Measurements from ENCODE around the gene PSMD2. TPM values are rescaled to one million over a fixed set of nuclear protein-coding genes. Genes with fewer than 3 reads are reported as not detected.
A peak's percentile ranks its signal among the peaks of the same experiment; 100 is the strongest.

PSMD2 gene
- total and polyA plus RNA-seq, 4 donors = 78.7 to 222 (median 166) TPM

GRCh38 chr3:184317201-184317600 lies 18.2 kb downstream of the PSMD2 start:
- DNase-seq = no peak
- no peaks in the 10 kb centered on the region for H3K9me3 ChIP-seq (ENCODE audit: control insufficient read depth in 4 of 4, insufficient read depth in 3 of 4, low read length in 3 of 4)
- no peak overlapping the region for H3K27ac ChIP-seq (ENCODE audit: low read depth in 1 of 2, low read length in 1 of 2)
- H3K4me3 ChIP-seq = no peak overlapping the region
- no peak for ATAC-seq (ENCODE audit: insufficient read depth, low FRiP score)
- H3K36me3 ChIP-seq (ENCODE audit: control insufficient read depth in 4 of 4, insufficient read depth in 4 of 4, low read length in 4 of 4) = peaks cover 15 to 37% (median 20%) of the 10 kb centered on the region in 4 donors
- TF ChIP-seq, protein P1, sequence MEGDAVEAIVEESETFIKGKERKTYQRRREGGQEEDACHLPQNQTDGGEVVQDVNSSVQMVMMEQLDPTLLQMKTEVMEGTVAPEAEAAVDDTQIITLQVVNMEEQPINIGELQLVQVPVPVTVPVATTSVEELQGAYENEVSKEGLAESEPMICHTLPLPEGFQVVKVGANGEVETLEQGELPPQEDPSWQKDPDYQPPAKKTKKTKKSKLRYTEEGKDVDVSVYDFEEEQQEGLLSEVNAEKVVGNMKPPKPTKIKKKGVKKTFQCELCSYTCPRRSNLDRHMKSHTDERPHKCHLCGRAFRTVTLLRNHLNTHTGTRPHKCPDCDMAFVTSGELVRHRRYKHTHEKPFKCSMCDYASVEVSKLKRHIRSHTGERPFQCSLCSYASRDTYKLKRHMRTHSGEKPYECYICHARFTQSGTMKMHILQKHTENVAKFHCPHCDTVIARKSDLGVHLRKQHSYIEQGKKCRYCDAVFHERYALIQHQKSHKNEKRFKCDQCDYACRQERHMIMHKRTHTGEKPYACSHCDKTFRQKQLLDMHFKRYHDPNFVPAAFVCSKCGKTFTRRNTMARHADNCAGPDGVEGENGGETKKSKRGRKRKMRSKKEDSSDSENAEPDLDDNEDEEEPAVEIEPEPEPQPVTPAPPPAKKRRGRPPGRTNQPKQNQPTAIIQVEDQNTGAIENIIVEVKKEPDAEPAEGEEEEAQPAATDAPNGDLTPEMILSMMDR (IDR thresholded peaks at IDR 0.05; ENCODE audit: control extremely low read depth, extremely low read depth) = no peak
- H3K9ac ChIP-seq (ENCODE audit: insufficient read depth in 1 of 2, low read length in 2 of 2) = no peak overlapping the region
- WGBS, 2 donors = 54 to 63% methylated on average over 5 of the region's 5 CpGs
- no peaks in the 10 kb centered on the region for H3K27me3 ChIP-seq (ENCODE audit: control insufficient read depth in 3 of 3, insufficient read depth in 3 of 3, low read length in 2 of 3)
- peaks cover 3 to 30% (median 22%) of the 10 kb centered on the region in 5 donors for H3K4me1 ChIP-seq (ENCODE audit: control insufficient read depth in 5 of 5, insufficient read depth in 5 of 5, low read length in 5 of 5)

DNA sequence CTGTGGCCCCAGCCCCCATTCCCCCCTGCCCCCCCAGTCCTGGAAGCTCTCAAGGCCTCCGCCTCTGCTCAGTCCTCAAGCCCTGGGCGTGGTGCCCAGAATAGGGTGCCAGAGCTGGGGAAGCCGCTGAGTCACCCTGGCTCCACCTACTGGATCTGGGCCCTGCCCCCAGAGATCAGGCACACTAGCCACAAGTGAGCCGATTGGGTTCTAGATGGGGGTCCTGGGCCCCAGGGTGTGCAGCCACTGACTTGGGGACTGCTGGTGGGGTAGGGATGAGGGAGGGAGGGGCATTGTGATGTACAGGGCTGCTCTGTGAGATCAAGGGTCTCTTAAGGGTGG lies 21.0 kb downstream of the PSMD2 start:
- ATAC-seq (ENCODE audit: insufficient read depth, low FRiP score) = peak; percentile 87
- no peaks in the 10 kb centered on the region for H3K9me3 ChIP-seq (ENCODE audit: control insufficient read depth in 4 of 4, insufficient read depth in 3 of 4, low read length in 3 of 4)
- TF ChIP-seq, protein P1 (IDR thresholded peaks at IDR 0.05; ENCODE audit: control extremely low read depth, extremely low read depth) = no peak
- peaks cover 3 to 30% (median 22%) of the 10 kb centered on the region in 5 donors for H3K4me1 ChIP-seq (ENCODE audit: control insufficient read depth in 5 of 5, insufficient read depth in 5 of 5, low read length in 5 of 5)
- peak overlapping the region; percentile 66 to 73 for H3K27ac ChIP-seq (ENCODE audit: low read depth in 1 of 2, low read length in 1 of 2)
- no peak overlapping the region for H3K4me3 ChIP-seq
- no peak overlapping the region for H3K9ac ChIP-seq (ENCODE audit: insufficient read depth in 1 of 2, low read length in 2 of 2)
- peak; percentile 85 to 93 (median 87) for DNase-seq
- H3K27me3 ChIP-seq (ENCODE audit: control insufficient read depth in 3 of 3, insufficient read depth in 3 of 3, low read length in 2 of 3) = no peaks in the 10 kb centered on the region
- peaks cover 40 to 65% (median 44%) of the 10 kb centered on the region in 4 donors for H3K36me3 ChIP-seq (ENCODE audit: control insufficient read depth in 4 of 4, insufficient read depth in 4 of 4, low read length in 4 of 4)
- 0 to 5% methylated on average over 4 of the region's 4 CpGs for WGBS, 2 donors

GRCh38 chr3:184321666-184322065 lies 22.6 kb downstream of the PSMD2 start:
- H3K27me3 ChIP-seq (ENCODE audit: control insufficient read depth in 3 of 3, insufficient read depth in 3 of 3, low read length in 2 of 3) = no peaks in the 10 kb centered on the region
- peaks cover 56 to 74% (median 59%) of the 10 kb centered on the region in 4 donors for H3K36me3 ChIP-seq (ENCODE audit: control insufficient read depth in 4 of 4, insufficient read depth in 4 of 4, low read length in 4 of 4)
- TF ChIP-seq, protein P1 (IDR thresholded peaks at IDR 0.05; ENCODE audit: control extremely low read depth, extremely low read depth) = no peak
- H3K27ac ChIP-seq (ENCODE audit: low read depth in 1 of 2, low read length in 1 of 2) = peak overlapping the region in 1 of 2 donors; percentile 27
- H3K9ac ChIP-seq (ENCODE audit: insufficient read depth in 1 of 2, low read length in 2 of 2) = no peak overlapping the region
- no peaks in the 10 kb centered on the region for H3K9me3 ChIP-seq (ENCODE audit: control insufficient read depth in 4 of 4, insufficient read depth in 3 of 4, low read length in 3 of 4)
- DNase-seq (no peak), ATAC-seq (ENCODE audit: insufficient read depth, low FRiP score) (no peak)
- no peak overlapping the region for H3K4me3 ChIP-seq
- WGBS, 2 donors = 85 to 88% methylated on average over 5 of the region's 5 CpGs
- peaks cover 3 to 22% (median 12%) of the 10 kb centered on the region in 5 donors for H3K4me1 ChIP-seq (ENCODE audit: control insufficient read depth in 5 of 5, insufficient read depth in 5 of 5, low read length in 5 of 5)
